Heart right ventricle (tissue), 16 donors: ENCODE results near the gene CD28. TPM values are rescaled to one million over a fixed set of nuclear protein-coding genes. Genes with fewer than 3 reads are reported as not detected.
A peak's percentile ranks its signal among the peaks of the same experiment; 100 is the strongest.

ENCODE experiments used
- ATAC-seq, 8 donors: fragments of 200-7000 bp; cut with Tn5 transposase; one replicate each; pipeline ENCODE4 v1.9.1; 2020; ENCODE audit warnings: mild to moderate bottlenecking in 8 of 8, moderate library complexity in 8 of 8, moderate number of reproducible peaks in 1 of 8
- DNase-seq, 2 donors: peaks; one replicate each; pipeline ENCODE4 v3.0.0-alpha.2; 2020
- H3K27ac ChIP-seq, 10 donors: fragments of 200-600 bp; sonication (generic) in 2 of 10; one replicate each; pipeline versions ENCODE4 v1.5.0 to v1.8.0; 2020 to 2022; ENCODE audit warnings: mild to moderate bottlenecking in 3 of 10
- H3K27me3 ChIP-seq, 7 donors: fragments of 200-600 bp; one replicate each; pipeline ENCODE4 v1.8.0; 2021 to 2022; ENCODE audit warnings: mild to moderate bottlenecking in 2 of 7
- H3K36me3 ChIP-seq, 9 donors: fragments of 200-600 bp; sonication (generic) in 1 of 9; one replicate each; pipeline versions ENCODE4 v1.5.0 to v1.8.0; 2020 to 2022; ENCODE audit warnings: mild to moderate bottlenecking in 2 of 9
- H3K4me1 ChIP-seq, 9 donors: fragments of 200-600 bp; sonication (generic) in 1 of 9; one replicate each; pipeline versions ENCODE4 v1.5.0 to v1.8.0; 2020 to 2022; ENCODE audit warnings: mild to moderate bottlenecking in 4 of 9
- H3K4me3 ChIP-seq, 10 donors: fragments of 200-600 bp; sonication (generic) in 2 of 10; one replicate each; pipeline versions ENCODE4 v1.5.0 to v1.8.0; 2020 to 2022; ENCODE audit warnings: mild to moderate bottlenecking in 7 of 10, moderate library complexity in 2 of 10
- H3K9me3 ChIP-seq, 11 donors: fragments of 200-600 bp in 10 of 11; sonication (generic) in 2 of 11; one replicate each; pipeline versions ENCODE4 v1.5.0 to v1.8.0; 2013 to 2022; ENCODE audit warnings: mild to moderate bottlenecking in 2 of 11, control low read depth in 1 of 11, moderate library complexity in 1 of 11
- CTCF ChIP-seq, 9 donors: fragments of 200-600 bp; sonication (generic) in 2 of 9; IDR thresholded peaks; one replicate each; pipeline versions ENCODE4 v1.5.0 to v1.8.0; 2021 to 2022; ENCODE audit warnings: antibody characterized with exemption in 9 of 9, mild to moderate bottlenecking in 5 of 9, moderate library complexity in 1 of 9
- WGBS, 2 donors: extraction: QIAGEN DNeasy Blood & Tissue Kit; methylation state at CpG; one replicate each; pipeline ENCODE4 v1.1.7; 2013; ENCODE audit warnings: inconsistent platforms in 1 of 2; 5-methylcytosine and 5-hydroxymethylcytosine counted together
- intact Hi-C, 10 donors: fragments of 100-400 bp; cut with DNase I; formaldehyde crosslinking; loops; one replicate each; pipeline versions ENCODE4 v1.11.1 to v1.14.2; 2022
- polyA plus RNA-seq, 2 donors: library from polyadenylated mRNA; stranded (reverse); fragments of 200-250 nt; gene quantifications; one replicate each; pipeline ENCODE4 v1.2.3, GENCODE V29; 2013
- total RNA-seq, 10 donors: library from RNA; stranded (reverse); fragmentation: NEBNext Ultra II Directional in 3 of 10; extraction: Animal tissue kit (Norgen Biotek cat#: 25700) in 3 of 10; gene quantifications; one replicate each; pipeline versions ENCODE4 v1.2.1 to v1.2.4, GENCODE V29; 2021 to 2023
- donor health status: Arrhythmogenic right ventricular cardiomyopathy.
- donor health status: ischemic (EF 13 %, LVEDD 7.1; RV severe dilation, severe dysfunction).
- donor health status: healthy with polysubstance abuse.
- donor health status: DM: no; HTN: yes; CAD: no.
- donor health status: DM: no; HTN: no; CAD: no.
- donor health status: ischemic (EF 25% LVEDD 6.9; RV normal size, moderate dysfunction).
- donor health status: ischemic (EF 25% LVEDD 5.7; RV mildly dilated, moderate dysfunction).
- donor health status: healthy.
- donor health status: DM: yes; HTN: yes; CAD: no.
- donor health status: Ischemic cardiomyopathy.
- donor health status: ischemic (EF 35%, LVEDD 5.7; RV mildly dilated, moderate dysfunction).
- donor health status: nonischemic (EF 11% LVEDD 7.7; RV severe dilation, severe dysfunction).
- donor health status: DM: yes; HTN: yes; CAD: no.
- donor health status: PGD.
- donor health status: ischemic (EF 29% LVEDD 5.4; RV normal size, mild dysfunction).
- donor health status: nonischemic (EF 23%, LVEDD 6.1; RV moderate dilation, normal function).

CD28 gene
- total and polyA plus RNA-seq, 12 donors = 0.10 to 5.3 (median 0.69) TPM

GRCh38 chr2:203719456-203720410, 13.3 kb downstream of the CD28 start:
- no peaks in the 10 kb centered on the region for H3K36me3 ChIP-seq
- no peaks in the 10 kb centered on the region for H3K9me3 ChIP-seq
- peak overlapping the region in 1 of 10 donors; percentile 50 for H3K27ac ChIP-seq
- intact Hi-C loops = no loop called here
- DNase-seq (no peak), ATAC-seq (no peak)
- H3K27me3 ChIP-seq = no peaks in the 10 kb centered on the region
- 62 to 66% methylated on average over 4 of the region's 4 CpGs for WGBS, 2 donors
- no peak overlapping the region for H3K4me3 ChIP-seq
- H3K4me1 ChIP-seq = peaks cover 0 to 21% (median 0%) of the 10 kb centered on the region in 9 donors
- TF ChIP-seq CTCF (IDR thresholded peaks at IDR 0.05) = no peak

- TF ChIP-seq CTCF (IDR thresholded peaks at IDR 0.05) = no peak
- Histone ChIP-seq H3K36me3 (no peaks in the 10 kb centered on the region), H3K9me3 (no peaks in the 10 kb centered on the region), H3K4me1 (peaks cover 0 to 21% (median 0%) of the 10 kb centered on the region in 9 donors), H3K4me3 (no peak overlapping the region), H3K27me3 (no peaks in the 10 kb centered on the region), H3K27ac (peak overlapping the region in 1 of 10 donors; percentile 50)
- ATAC-seq = no peak
- DNase-seq = no peak
- 64 to 65% methylated on average over 6 of the region's 6 CpGs for WGBS, 2 donors
- intact Hi-C loops = no loop called here
Measured at GRCh38 chr2:203720915-203721672, 14.7 kb downstream of the CD28 start.

GRCh38 chr2:203721781-203722300, 15.4 kb downstream of the CD28 start:
- H3K27me3 ChIP-seq = no peaks in the 10 kb centered on the region
- no peak for TF ChIP-seq CTCF (IDR thresholded peaks at IDR 0.05)
- H3K27ac ChIP-seq = peak overlapping the region in 1 of 10 donors; percentile 50
- DNase-seq (no peak), ATAC-seq (no peak)
- peaks cover 0 to 21% (median 0%) of the 10 kb centered on the region in 9 donors for H3K4me1 ChIP-seq
- intact Hi-C loops = no loop called here
- H3K4me3 ChIP-seq = no peak overlapping the region
- 84 to 90% methylated on average over 3 of the region's 3 CpGs for WGBS, 2 donors
- H3K36me3 ChIP-seq = no peaks in the 10 kb centered on the region
- no peaks in the 10 kb centered on the region for H3K9me3 ChIP-seq

GRCh38 chr2:203722411-203722810, 16.0 kb downstream of the CD28 start:
- H3K27me3 ChIP-seq = no peaks in the 10 kb centered on the region
- TF ChIP-seq CTCF (IDR thresholded peaks at IDR 0.05) = no peak
- H3K9me3 ChIP-seq = no peaks in the 10 kb centered on the region
- H3K36me3 ChIP-seq = no peaks in the 10 kb centered on the region
- intact Hi-C loops = no loop called here
- peaks cover 0 to 21% (median 0%) of the 10 kb centered on the region in 9 donors for H3K4me1 ChIP-seq
- no peak overlapping the region for H3K27ac ChIP-seq
- ATAC-seq (no peak), DNase-seq (no peak)
- WGBS, 2 donors = 82 to 89% methylated on average over 2 of the region's 2 CpGs
- H3K4me3 ChIP-seq = no peak overlapping the region
